Measurements from ENCODE around the gene CYP27B1.

CYP27B1 gene

GRCh38 chr12:57765003-57765697 is 1.7 kb downstream of the CYP27B1 start:
- peak; percentile 69 for DNase-seq

- DNase-seq = no peak
Measured at GRCh38 chr12:57764662-57765002, 2.2 kb downstream of the CYP27B1 start.

DNA sequence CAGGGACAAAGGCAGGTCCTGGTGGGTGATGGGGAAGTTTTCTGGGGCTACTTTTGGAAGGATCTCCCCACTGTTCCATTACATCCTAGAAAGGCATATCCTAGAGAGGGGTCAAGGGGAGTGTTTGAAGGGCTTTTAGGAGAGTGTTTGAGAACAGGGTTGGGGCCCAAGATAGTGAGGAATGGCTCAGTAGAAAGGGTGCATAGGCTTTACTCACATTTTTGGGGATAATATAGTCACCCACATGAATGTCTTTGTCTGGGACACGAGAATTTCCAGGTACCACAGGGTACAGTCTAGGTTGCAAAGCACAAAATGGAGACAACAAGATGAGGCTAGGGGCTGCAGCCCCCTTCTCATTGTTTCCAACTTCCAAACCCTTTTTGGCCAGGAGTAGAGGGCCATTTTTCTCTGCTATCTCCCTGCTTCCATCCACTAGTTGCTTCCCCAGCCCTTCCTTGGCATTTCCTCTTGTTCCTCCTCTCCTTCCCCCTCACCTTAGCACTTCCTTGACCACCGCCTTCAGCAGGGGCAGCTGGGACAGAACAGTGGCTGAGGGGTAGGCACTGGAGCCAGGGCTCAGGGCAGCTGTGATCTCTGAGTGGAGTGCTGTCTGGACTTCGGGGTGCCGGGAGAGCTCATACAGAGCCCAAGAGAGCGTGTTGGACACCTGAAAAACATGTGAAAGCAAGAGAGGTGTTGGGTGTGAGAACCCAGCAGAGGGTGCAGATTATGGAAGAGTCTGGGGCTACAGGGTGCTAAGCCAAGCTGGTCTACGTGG is 2.8 kb downstream of the CYP27B1 start:
- no peak for DNase-seq

- DNase-seq = no peak
Measured at GRCh38 chr12:57762463-57762862, 4.4 kb downstream of the CYP27B1 start.

GRCh38 chr12:57761391-57761998 is 5.4 kb downstream of the CYP27B1 start:
- no peak for DNase-seq

GRCh38 chr12:57760347-57760982 is 6.4 kb downstream of the CYP27B1 start:
- peak; percentile 63 for DNase-seq

DNA sequence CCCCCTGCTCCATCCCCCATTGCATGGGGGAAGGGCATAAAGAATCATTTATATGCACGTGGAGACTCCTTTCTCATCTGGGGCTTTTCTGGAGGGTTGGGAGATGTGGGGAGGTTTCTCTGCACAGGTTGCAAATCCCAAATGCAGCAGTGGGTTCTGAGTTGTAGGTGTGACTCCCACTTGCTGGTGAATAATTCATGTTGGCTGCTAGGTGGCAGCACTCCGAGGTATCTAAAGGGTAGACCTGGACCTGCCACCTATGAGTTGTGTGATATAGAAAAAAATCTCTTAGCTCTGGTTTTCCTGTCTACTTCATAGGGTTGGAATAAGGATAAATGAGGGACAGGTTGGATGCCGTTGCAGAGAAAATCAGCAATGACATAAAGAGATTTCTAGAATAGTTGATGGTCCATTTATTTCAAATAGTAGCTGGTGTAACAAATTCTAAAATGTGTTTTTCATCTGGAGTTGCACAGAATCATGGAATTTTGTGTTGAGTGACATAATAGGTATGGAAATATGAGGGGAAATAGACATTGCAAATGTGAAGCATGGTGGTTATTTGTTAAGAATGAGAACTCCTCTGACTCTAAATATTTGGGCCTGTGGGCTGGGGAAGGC is 7.4 kb downstream of the CYP27B1 start:
- DNase-seq = no peak

- no peak for DNase-seq
Measured at GRCh38 chr12:57758552-57759359, 8.1 kb downstream of the CYP27B1 start.

DNA sequence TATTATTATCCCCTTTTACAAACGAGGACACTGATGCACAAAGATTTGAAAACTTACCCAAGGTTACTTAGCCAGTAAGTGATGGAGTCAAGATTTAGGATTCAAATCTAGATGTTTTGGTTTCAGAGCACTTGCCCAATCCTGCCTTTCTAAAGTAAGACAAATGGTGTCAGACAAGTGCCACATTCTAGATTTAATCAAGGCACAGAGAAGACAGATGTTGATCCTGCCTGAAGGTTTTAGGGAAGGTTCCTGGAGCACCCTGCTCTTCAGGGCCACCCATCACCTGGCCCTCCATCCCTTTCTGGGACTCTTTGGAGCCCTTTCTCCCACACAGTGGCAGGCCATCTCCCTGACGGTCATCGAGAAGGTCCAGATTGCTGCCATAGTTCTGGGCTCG is 9.1 kb downstream of the CYP27B1 start:
- no peak for DNase-seq

DNA sequence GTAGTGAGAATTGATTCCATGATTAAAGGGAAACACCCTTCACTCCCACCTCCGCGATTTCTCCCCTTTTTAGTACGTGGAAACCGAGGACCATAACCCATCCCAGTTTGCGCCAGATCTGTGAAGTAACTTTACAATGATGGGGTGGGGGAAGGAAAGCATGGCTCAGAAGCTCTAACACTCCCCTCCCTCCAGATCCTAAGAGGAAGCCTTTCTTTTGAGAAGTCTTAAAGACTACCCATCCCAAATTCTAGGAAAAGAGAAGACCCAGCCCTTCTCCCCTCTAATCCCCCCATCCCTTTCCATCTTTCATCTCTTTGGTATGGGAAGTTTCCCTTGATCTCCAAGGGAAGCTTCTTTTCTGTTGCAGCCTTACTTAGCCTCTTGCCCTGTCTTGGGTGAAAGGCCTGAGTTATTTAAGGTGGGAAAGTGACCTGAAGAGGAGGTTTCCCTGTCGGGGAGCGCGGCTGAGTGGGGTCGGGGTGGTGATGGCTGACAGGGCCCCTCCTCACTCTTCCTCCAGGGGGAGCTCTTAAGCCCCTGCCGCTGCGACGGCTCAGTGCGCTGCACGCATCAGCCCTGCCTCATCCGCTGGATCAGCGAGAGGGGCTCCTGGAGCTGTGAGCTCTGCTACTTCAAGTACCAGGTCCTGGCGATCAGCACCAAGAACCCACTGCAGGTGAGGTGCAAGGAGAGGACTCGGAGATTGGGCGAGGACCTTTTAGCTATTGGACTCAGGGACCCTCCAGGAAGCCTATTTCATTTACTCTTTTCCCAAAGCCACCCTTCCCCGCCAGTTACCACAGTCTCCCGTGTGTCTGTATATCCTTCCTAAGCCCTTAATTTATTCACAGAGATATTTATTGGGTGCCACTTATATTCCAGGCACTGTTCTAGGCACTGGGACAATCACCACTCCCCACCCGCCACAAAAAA is 10.2 kb downstream of the CYP27B1 start:
- peak; percentile 69 for DNase-seq

DNA sequence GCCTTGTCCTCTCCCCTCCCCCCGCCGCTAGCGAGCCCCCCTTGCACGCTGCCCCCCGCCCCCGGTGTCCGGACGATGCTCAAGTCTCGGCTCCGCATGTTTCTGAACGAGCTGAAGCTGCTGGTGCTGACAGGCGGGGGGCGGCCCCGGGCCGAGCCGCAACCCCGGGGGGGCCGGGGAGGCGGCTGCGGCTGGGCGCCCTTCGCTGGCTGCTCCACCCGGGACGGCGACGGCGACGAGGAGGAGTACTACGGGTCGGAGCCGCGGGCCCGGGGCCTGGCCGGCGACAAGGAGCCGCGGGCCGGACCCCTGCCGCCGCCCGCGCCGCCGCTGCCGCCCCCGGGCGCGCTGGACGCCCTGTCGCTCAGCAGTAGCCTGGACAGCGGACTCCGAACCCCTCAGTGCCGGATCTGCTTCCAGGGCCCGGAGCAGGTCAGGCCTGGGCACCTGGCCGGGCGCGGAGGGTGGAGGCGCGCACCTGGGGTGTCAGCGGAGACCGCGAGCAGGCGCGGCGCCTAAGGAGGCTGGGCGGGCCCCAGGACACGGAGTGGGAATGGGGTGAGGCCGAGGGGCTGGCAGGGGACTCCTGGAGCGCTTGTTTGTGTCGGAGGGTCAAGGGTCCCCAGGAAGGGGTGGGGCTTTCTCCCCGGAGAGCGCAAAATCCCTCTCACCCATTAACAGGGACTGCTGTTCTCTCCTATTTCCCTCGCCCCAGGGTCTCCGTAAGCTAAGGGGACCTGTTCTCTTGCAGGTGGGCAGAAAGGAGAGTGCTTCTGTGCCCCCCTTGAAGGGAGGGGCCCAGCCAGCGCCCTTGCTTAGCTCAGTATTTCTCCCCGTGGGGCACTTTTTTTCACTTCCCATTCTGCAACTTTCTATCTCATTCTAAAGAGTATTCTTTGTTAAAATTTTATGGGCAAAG is 11.2 kb downstream of the CYP27B1 start:
- DNase-seq = peak; percentile 47

DNA sequence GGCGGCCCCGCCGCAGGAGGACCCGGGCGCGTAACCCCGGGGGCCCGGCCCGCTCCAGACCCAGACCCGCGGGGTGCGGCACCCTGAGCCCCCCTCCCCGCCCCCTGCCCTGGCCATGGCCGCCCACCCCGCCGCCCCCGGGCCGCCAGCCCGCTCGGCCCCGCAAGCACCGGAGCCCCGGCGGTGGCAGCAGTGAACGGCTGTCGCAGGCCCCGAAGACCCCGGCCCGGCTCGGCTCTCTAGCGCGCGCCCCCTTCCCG is 11.8 kb downstream of the CYP27B1 start:
- no peak for DNase-seq

DNA sequence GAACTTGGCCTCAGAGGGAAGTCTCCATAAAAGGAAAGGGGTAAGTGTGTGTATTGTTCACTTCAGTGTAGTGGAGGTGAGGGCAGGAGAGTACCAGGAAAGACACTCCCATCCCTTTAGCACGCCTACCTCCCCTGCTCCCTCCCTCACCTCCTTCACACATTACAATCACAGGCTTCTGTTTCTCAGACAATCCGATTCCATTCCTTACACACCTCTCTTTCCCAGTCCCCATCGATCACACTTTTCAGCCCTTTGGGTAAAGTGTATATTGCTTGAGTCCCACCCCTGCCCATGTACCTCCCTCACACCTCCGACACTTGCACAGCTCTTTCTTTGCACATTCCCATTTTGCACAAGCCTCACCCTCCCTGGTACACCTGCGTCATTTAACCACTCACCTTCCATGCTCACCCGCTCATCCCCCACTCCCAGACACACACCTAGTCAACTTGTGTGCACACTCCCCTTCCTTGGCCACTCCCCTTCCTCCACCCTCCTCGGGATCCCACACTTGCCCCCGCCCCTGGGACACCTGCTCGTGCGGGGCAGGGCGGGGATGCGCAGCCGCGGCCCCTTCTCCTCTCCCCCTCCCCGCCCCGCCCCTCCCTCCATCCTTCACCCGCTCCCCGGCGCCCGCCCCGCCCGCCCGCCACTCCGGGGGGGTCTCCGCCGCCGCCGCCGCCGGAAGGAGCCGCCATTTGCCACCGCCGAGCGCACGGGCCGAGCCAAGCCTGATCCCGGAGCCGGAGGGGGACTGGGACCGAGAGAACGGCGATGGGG is 12.3 kb downstream of the CYP27B1 start, which contains the start of gene MARCHF9:
Gene MARCHF9 (plus strand): TSS at position 693 of the 783 bp plus-strand sequence. CDS start 426 bp downstream, outside the sequence.
- DNase-seq = peak; percentile 75

- DNase-seq = no peak
Measured at GRCh38 chr12:57753756-57754337, 13.0 kb downstream of the CYP27B1 start.

GRCh38 chr12:57752668-57753000 is 14.2 kb downstream of the CYP27B1 start:
- no peak for DNase-seq

- peak; percentile 99 for DNase-seq
Measured at GRCh38 chr12:57751788-57752667, 14.8 kb downstream of the CYP27B1 start, which contains the start of gene CDK4. Gene CDK4 (minus strand): TSS chr12:57752310. CDS start chr12:57751717, 593 bp downstream.

- DNase-seq = no peak
Measured at GRCh38 chr12:57751432-57751787, 15.5 kb downstream of the CYP27B1 start.

Data from eye (tissue), 1 donor.